ENCODE data around the gene GRIN2D. TPM values are rescaled to one million over a fixed set of nuclear protein-coding genes. Genes with fewer than 3 reads are reported as not detected.

Gene GRIN2D
- total RNA-seq, 1 donor from 2014 or later: not detected

DNA sequence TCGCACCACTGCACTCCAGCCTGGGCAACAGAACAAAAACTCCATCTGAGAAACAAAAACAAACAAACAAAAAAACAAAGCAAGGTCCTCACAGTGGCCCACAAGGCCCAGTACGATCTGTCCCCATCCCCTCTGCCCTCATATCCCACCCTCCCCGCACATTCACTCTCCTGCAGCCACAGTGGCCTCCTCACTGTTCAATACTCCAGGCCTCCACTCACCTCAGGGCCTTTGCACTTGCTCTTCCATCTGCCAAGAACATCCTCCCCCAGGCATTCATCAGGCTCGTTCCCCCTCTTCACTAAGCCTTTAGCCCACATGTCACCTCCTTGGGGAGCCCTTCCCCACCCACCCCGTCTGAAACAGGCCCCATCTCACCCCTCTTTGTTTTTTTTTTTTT lies 34.3 kb upstream of the GRIN2D start:
- intact Hi-C loops (cut with DNase I): no loop called here

DNA sequence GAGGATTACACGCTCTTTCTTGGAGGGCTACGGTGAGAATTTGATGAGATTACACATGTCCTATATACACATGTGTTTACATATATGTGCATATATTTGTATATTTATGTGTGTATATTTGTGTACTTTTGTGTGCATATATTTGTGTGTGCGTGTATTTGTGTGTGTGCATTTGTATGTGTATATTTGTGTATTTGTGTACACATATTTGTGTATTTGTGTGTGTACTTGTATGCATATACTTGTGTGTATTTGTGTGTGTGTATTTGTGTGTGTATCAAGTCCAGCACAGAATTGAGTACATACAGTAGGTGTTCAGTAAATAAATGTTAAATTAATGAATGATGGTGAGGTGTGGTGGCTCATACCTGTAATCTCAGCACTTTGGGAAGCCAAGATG lies 31.6 kb upstream of the GRIN2D start:
- Histone ChIP-seq H3K27me3 (no peaks in the 10 kb centered on the region), H3K4me1 (peaks cover 10% of the 10 kb centered on the region), H3K9me3 (no peaks in the 10 kb centered on the region), H3K27ac (no peak overlapping the region), H3K36me3 (no peaks in the 10 kb centered on the region), H3K4me3 (no peak overlapping the region)
- no peak for DNase-seq (ENCODE audit: extremely low spot score in 2 of 2)
- TF ChIP-seq POLR2AphosphoS5 (IDR thresholded peaks at IDR 0.05; ENCODE audit: insufficient read depth in 1 of 2, low read depth in 1 of 2) (no peak), POLR2A (IDR thresholded peaks at IDR 0.05) (no peak)
- TF ChIP-seq, protein P1, sequence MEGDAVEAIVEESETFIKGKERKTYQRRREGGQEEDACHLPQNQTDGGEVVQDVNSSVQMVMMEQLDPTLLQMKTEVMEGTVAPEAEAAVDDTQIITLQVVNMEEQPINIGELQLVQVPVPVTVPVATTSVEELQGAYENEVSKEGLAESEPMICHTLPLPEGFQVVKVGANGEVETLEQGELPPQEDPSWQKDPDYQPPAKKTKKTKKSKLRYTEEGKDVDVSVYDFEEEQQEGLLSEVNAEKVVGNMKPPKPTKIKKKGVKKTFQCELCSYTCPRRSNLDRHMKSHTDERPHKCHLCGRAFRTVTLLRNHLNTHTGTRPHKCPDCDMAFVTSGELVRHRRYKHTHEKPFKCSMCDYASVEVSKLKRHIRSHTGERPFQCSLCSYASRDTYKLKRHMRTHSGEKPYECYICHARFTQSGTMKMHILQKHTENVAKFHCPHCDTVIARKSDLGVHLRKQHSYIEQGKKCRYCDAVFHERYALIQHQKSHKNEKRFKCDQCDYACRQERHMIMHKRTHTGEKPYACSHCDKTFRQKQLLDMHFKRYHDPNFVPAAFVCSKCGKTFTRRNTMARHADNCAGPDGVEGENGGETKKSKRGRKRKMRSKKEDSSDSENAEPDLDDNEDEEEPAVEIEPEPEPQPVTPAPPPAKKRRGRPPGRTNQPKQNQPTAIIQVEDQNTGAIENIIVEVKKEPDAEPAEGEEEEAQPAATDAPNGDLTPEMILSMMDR (IDR thresholded peaks at IDR 0.05): no peak
- intact Hi-C loops (cut with DNase I): no loop called here

More for the DNA sequence above, 34.3 kb upstream of the GRIN2D start:
- Histone ChIP-seq H3K4me3 (no peak overlapping the region), H3K36me3 (no peaks in the 10 kb centered on the region), H3K27me3 (no peaks in the 10 kb centered on the region), H3K4me1 (peaks cover 5% of the 10 kb centered on the region), H3K27ac (no peak overlapping the region), H3K9me3 (no peaks in the 10 kb centered on the region)
- DNase-seq (ENCODE audit: extremely low spot score in 2 of 2): no peak
- TF ChIP-seq POLR2A (IDR thresholded peaks at IDR 0.05): no peak
- TF ChIP-seq POLR2AphosphoS5 (IDR thresholded peaks at IDR 0.05; ENCODE audit: insufficient read depth in 1 of 2, low read depth in 1 of 2): no peak
- TF ChIP-seq, protein P1 (IDR thresholded peaks at IDR 0.05): no peak

DNA sequence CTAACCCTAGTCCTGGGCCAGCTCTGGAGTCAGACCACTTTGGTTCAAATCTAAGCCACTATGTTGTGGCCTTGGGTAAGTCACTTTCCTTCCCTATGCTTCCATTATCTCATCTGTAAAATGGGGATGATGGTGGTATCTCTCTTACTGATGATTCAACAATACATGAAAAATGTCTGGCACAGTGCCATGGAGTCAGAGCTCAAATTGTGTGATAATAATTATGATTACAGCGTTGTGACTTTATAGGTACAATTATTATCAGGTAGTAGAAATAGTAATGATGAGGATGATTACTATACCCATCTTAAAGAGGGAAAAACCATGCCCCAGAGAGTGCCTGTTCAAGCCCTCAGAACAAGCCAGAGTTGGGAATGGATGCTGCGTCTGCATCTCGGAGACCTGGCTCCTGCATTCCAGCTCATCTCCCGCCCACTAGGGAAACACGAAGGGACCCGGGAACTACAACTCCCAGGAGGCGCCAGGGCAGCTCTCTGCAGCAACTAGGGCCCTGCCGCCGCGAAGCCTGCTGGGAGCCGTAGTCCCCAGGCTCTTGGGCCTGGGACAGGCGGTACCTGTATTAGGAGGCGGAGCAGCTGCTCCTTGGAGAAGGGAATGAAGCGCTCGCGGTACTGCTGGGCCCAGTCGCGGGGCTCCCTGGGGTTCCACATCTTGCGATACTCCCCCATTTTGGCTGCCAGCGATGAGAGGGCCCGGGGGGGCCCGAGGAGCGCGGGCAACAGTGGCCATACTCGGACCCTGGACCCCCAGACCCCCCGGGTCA lies 30.6 kb upstream of the GRIN2D start:
- H3K9me3 ChIP-seq: no peaks in the 10 kb centered on the region
- peak overlapping the region; percentile 98 for H3K27ac ChIP-seq
- H3K27me3 ChIP-seq: no peaks in the 10 kb centered on the region
- H3K4me1 ChIP-seq: peaks cover 10% of the 10 kb centered on the region
- TF ChIP-seq POLR2A (IDR thresholded peaks at IDR 0.05) (peak in 1 of 2 donors; percentile 8), POLR2AphosphoS5 (IDR thresholded peaks at IDR 0.05; ENCODE audit: insufficient read depth in 1 of 2, low read depth in 1 of 2) (peak in 1 of 2 donors; percentile 90)
- TF ChIP-seq, protein P1 (IDR thresholded peaks at IDR 0.05): peak in 1 of 3 experiments; percentile 20
- no peaks in the 10 kb centered on the region for H3K36me3 ChIP-seq
- H3K4me3 ChIP-seq: peak overlapping the region; percentile 66 to 80
- intact Hi-C loops (cut with DNase I): no loop called here
- DNase-seq (ENCODE audit: extremely low spot score in 2 of 2): peak in 1 of 2 donors; percentile 94

DNA sequence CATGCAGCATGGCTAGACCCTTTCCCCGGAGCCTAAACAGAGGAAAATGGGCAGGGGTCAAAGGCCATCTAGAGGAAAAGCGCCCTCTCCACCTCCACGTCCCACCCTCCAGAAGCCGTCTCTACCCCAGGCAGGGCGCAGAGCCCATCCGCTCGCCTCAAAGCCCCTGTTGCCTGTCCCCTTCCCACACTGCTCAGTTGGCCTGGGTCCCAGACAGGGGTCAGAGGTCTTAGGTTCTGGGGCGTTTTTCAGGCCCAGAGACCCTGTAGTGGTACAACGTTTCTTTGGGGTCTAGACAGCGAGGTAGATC lies 30.0 kb upstream of the GRIN2D start:
- intact Hi-C loops (cut with DNase I): no loop called here
- Histone ChIP-seq H3K4me3 (peak overlapping the region; percentile 66 to 80), H3K27ac (peak overlapping the region; percentile 98), H3K27me3 (no peaks in the 10 kb centered on the region), H3K36me3 (no peaks in the 10 kb centered on the region), H3K9me3 (no peaks in the 10 kb centered on the region), H3K4me1 (peaks cover 10% of the 10 kb centered on the region)
- peak in 1 of 2 donors; percentile 88 for DNase-seq (ENCODE audit: extremely low spot score in 2 of 2)
- TF ChIP-seq, protein P1 (IDR thresholded peaks at IDR 0.05): no peak

DNA sequence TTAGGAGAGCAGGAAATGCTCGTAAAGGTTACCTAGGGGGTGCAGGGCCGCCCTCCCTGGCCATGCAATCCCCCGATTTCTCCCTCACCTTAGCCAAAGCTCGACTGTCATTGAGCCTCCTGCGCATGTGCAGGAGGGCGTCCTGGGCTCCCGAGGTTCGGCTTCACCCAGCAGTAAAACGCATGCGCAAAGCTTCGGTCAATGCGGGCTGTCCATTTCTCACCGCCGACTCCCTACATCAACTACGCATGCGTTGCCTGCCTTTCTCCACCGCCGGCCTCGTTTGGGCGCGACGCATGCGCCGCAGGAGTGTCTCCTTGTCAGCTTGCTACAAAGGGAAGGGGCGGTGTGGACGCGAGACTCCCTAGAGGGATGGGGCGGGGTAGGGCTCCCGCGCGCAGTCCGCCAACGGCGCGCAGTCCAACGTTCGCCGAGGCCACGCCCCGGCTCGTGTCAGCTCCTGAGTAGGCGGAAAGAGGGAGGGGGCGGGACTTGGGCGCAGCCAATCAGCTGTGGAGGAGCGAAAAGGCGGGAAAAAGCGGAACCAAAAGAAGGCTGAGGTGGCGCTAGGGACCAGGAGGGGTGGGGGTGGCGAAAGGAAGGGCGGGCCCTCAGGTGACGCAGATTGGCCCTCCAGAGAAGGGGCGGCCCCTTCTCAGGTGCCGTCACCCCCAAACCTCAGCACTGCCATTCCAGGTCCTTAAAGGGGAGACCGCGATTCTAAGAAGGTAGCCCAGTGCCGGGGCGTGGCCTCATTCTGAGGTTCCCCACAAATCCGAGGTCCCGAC lies 29.5 kb upstream of the GRIN2D start, which contains the start of the genes SYNGR4 and TMEM143:
Gene SYNGR4, plus strand, starts transcription at position 558 of the 788 bp plus-strand sequence. CDS start 1,476 bp downstream, outside the sequence.
Gene TMEM143, minus strand, starts transcription at position 131 of the 788 bp plus-strand sequence. Its CDS starts 20 bp downstream, at position 111.
- peak; percentile 100 for DNase-seq (ENCODE audit: extremely low spot score in 2 of 2)
- Histone ChIP-seq H3K27ac (peak within 1 kb of the TSS; percentile 98), H3K4me1 (peaks cover 10% of the 10 kb centered on the region), H3K9me3 (no peaks in the 10 kb centered on the region), H3K27me3 (no peaks in the 10 kb centered on the region), H3K4me3 (peak within 1 kb of the TSS; percentile 66 to 80), H3K36me3 (no peaks in the 10 kb centered on the region)
- intact Hi-C loops (cut with DNase I): no loop called here
- TF ChIP-seq POLR2AphosphoS5 (IDR thresholded peaks at IDR 0.05; ENCODE audit: insufficient read depth in 1 of 2, low read depth in 1 of 2): peak; percentile 84 to 99
- TF ChIP-seq, protein P1 (IDR thresholded peaks at IDR 0.05): no peak

Measured in vagina (tissue), 2 donors.